ENCODE data around the gene GLUL.

GRCh38 chr1:182347019-182347418 lies 44.6 kb downstream of the GLUL start:
- TF ChIP-seq POLR2A (IDR thresholded peaks at IDR 0.05) (no peak), CTCF (IDR thresholded peaks at IDR 0.05) (no peak)
